Measurements from ENCODE around the gene LTBP1. TPM values are rescaled to one million over a fixed set of nuclear protein-coding genes. Genes with fewer than 3 reads are reported as not detected.

Gene LTBP1
- total RNA-seq, 1 experiment from 2014 or later = 1.2 TPM

DNA sequence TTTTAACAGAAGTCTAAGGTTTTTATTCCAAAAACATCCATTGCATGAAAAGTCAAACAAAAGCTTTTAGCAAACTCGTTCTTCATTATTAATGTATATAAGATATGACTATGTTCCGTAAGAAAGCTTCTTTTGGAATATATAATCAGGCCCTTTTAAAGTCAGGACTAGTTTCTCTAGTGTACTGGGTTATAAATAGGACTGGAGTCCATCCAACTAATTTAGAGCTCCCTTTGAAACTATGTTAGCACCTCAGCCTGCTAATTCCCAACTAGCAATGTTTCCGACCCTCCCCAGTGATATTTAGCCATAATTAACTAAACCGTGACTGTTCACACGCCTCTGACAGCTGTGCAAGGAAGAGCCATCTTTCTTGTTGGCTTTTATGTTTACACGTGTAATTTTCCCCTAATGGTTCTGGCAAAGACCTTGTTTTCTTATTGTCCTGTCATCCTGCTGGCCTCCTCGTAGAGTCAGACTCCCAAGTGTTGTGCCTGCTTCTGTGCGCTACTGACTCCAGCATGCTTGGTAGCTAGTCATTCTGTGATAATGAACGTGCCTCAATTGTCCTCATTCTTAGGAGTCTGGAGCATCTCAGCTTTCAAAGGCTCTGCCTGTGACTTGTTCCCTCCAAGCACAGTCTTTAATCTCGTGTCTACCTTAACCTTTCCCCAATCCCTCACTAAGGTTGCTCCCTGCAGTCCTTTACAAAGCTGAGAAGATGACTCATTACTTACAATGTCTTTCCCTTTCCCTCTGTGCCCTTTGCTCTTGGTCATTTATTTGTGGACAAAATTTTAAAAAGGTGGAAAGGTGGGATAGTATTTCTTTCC is 357.5 kb downstream of the LTBP1 start:
- peak; percentile 9 for DNase-seq (ENCODE audit: low spot score)

DNA sequence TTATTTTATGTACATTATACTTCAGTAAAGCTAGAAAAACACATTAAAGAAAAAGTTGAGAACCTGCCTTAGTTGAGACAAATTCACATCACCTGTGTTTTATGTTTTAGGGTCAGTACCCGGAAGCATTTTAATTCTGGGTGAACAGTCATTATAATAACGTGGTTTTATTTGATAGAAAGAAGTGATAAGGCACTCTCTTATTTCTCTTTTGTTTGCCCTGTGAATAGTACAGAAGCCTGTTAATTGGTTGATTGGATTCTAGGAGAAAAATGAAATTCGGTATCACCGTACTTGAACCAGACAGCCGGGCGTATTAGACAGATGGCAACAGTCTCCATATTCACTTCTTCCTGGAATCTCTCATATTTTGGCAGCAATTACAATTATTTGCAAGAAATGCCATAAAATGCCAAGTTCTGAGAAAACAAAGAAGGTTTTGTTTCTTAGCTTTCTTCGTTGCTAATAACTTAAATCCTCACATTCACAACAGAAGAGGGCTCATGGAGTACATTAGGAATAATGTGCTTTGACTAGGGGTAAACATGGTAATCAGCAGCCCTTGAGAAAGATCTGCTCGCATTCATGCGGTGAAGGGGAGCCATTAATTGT is 361.0 kb downstream of the LTBP1 start:
- no peak for DNase-seq (ENCODE audit: low spot score)

DNA sequence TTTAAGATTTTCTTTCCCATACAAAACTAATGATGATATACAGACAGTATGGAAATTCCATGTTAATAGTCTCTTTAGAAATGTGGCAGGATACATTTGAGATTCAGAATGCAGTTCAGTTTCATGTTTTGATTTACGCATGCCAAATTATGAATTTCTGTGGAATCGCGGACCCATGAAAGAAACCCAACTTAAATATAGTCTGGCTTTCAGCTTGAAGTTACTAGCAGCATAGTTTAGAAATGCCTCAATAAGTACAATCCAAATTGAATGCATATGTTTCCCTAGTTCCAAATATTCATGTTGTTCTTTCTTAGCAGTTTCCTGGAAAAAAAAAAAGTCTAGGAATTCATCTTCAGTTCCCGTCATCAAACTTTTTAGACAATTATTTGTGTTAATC is 365.6 kb downstream of the LTBP1 start:
- DNase-seq (ENCODE audit: low spot score) = no peak

DNA sequence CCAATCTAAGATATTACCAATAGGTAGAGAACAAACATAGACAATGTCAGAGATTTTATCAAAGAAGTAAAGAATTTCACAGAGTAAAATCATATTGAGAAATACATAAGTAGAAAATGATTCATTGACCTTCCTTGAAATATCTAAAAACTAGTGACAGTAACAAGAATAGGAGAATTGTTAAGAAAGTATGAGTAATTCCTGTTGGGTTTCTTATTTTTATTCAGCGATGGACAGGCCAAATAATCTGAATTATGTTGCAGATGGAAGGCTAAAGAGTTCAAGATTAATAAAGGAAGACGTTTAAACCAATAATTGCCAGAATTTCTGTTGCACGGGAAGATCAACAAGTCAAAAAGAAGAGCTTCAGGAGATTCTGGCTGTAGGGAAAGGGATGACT is 366.3 kb downstream of the LTBP1 start:
- no peak for DNase-seq (ENCODE audit: low spot score)

DNA sequence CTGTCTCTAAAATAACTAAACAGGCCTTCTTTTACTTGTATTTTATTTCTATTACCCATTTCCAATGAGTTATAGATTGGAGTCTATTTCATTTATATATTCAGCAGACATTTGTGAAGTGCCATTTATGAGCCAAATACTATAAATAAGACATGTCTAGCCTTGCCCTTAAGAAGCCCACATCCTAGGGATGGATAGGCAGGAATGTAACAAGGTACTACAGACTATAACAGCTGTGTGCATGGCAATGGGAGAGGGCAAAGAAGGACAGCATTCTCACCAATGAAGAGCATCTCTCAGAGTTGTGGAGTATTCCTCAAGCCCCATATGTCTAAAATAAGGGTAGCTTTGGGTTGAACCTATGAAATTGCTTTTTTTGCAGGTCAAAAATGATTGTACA is 367.8 kb downstream of the LTBP1 start:
- DNase-seq (ENCODE audit: low spot score) = no peak

DNA sequence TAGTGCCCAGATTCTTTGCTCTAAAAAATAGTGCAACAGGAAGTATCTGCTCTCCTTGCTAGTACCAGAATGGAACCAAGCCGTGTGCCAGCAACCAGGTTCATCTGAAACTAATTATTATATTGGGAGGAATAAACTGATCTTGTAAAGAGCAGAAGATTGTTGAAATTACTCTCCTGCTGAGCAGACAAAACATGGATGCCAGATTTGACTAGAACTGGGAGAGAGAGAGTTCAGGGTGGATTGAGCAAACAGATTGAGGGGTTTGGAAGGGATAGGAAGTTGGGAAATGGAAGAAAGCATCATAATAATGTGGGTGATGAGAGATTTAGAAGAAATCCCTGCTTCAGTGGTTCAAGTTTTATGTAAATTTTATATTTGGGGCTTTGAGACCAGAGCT is 369.6 kb downstream of the LTBP1 start:
- DNase-seq (ENCODE audit: low spot score) = no peak

DNA sequence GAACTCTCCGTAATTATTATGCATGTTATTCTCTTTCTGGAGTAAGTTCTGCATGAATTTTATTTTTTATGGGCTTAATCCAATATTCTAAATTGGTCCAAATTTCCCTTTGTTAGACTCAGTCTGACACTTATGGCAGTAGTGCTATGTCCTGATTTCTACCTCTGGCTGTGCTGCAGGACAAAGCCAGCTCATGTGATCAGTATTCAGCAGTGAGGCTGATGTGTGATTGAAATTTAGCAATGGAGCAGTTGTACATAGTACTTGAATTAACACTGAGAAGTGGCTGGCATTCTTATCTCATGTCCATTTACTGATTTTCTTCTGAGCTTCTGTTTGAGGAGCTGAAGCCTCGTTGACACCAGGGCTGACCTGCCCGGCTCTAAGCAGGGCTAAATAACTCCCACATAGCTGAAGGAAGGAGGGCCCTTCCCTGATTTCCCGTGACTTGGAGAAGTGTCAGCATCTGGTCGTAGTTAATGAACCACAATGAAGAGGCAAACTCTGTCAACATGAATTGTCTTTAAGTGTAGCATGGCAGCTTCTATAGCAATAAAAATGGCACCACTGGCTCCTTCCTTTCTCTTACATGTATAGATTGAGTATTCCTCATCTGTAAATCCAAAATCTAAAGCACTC is 370.7 kb downstream of the LTBP1 start:
- no peak for DNase-seq (ENCODE audit: low spot score)

DNA sequence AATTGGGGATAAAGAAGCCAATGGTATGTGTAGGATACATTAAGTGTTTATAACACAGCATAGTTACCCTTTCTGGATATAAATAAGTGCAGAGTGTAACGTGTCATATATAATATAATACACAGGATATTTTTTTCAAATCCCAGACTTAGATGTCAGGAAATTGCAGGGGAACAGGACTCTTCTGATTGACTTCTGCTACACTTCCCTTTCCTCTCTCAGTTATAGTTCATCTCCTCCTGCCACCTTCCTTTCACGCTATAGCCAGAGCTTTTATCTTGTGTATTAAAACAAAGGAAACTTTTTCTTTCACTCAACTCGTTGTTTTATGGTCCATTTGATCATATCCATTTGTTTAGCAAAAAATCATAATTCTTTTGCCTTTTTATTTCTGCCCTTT is 371.7 kb downstream of the LTBP1 start:
- DNase-seq (ENCODE audit: low spot score) = no peak

DNA sequence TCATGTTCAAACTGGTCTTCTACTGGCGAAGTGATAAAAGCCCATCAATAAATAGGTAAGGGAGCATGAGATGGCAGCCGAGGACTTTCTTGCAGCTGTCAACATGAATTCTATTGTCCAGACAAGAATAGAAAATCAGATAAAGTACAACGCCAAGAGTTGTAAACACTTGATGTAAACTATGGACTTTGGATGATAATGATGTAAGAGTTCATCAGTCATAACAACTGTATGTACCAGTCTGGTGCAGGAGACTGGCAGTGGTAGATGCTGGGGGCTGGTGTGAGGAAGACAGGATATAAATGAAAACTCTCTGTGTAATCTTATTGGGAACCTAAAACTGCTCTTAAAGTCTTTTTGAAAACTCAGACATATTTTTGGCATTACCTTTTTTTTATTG is 373.8 kb downstream of the LTBP1 start:
- DNase-seq (ENCODE audit: low spot score) = no peak

DNA sequence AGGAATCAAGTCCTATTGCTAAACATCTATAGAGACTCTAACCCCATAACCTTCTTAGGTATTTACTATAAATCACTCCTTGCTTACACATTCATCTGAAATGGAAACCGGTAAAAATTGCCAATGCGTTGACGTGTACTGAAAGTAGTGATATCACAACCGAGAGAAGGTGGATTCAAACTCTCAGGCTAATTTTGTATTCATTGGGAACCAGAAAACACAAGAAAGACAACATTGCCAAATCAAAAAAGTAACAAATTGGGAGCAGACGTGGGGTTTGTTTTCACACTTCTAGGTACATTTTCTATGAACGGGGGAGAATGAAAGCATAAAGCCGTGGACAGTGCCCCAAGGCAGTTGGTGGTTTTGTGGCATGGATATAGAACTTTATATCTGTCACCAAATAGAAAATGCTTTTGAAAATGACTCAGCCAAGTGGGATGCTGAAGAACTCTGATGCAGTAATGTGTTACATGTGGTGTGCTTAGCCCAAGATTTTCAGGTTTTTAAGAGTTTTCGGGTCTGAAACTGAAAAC is 374.6 kb downstream of the LTBP1 start:
- no peak for DNase-seq (ENCODE audit: low spot score)

DNA sequence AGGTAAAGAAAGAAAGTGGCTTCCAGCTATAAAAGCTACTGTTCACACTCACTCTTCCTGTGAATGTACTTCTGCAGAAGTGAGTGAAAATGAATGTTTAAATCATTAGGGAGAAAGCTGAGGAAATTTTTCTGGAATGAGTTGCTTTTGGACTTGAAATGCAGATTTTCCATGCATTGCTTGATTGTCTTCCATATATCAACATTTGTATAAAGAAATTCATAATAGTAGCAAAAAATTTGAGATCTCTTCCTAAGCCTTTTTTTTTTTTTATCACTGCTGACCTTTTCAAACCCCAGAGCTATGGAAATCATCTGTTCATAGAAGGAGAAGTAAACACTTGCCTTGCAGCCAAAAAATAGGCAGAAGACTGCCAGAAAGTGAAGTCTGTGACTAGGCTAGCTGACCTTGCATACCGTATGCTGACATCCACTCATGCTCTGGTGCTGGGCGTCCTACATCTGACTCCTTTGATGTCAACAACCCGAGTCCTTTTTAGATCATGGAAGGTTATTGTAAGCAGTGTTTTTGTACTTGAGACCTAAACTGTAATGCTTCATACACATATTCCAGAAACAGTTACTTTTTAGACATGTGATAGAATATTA is 375.2 kb downstream of the LTBP1 start:
- no peak for DNase-seq (ENCODE audit: low spot score)

DNA sequence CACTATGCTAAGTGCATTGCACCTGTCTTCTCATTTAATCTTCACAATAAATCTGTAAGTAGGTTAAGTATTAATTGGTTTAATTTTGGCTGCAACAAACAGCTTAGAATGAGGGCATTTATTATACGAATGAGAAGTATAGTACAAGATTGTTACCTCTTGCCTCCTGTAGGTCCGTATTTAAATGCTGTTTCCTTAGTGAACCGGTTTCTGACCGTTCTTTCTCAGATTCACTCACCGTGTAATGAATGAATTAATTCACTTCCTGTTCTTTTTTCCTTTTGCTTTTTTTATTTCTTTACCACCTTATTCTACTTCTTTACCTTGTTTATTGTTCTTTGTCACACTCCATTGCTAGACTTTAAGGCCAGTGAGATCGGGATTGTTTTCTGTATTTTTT is 375.9 kb downstream of the LTBP1 start:
- DNase-seq (ENCODE audit: low spot score) = no peak

DNA sequence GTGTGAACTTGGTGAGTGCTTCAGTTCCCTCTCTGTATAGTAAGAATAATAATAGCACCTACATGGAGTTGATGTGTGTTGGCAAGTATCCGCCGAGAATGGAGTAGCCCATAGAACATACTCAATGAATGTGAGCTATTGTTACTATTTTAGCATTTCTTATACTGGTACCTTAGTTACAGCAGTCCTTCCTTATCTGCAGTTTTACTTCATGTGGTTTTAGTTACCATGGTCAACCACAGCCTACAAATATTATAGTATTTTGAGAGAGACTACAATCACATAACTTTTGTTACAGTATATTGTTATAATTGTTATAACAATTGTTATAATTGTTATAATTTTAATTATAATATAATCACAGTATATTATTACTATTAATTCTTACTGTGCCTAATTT is 377.2 kb downstream of the LTBP1 start:
- no peak for DNase-seq (ENCODE audit: low spot score)

DNA sequence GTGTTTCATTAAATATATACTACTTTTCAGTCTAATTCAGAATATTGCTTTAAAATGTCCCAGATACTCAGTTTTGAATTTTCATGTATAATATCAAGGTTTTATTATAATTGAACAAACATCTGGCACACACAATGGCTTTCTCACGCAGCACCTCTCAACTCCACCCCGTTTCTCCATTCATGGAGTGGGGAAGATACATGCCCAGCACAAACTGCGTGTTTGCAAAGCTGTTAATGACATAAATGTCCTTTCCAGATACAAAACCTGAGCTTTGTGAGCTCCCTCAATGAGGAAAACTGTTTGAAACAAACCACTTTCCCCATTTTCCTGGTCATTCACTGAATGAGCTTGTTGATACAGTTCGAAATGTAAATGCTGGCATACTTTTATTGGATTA is 379.3 kb downstream of the LTBP1 start:
- DNase-seq (ENCODE audit: low spot score) = no peak

DNA sequence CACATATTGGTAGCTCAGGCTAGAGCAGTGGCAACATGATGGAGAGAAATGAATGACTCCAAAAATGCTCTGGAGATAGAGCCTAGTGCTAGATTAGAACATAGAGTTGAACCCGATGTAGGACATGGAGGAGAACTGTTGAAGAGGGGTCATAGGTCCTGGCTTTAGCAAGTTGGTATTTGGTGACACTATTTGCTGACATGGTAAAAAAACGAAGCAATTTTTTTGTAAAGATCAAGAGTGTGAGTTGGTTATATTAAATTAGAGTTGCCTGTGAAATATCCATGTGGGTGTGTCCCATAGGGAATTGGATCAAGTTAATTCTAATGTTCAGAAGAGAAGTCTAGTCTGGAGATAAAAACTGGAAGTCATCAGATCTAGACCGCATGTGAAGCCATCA is 386.7 kb downstream of the LTBP1 start:
- DNase-seq (ENCODE audit: low spot score) = no peak

DNA sequence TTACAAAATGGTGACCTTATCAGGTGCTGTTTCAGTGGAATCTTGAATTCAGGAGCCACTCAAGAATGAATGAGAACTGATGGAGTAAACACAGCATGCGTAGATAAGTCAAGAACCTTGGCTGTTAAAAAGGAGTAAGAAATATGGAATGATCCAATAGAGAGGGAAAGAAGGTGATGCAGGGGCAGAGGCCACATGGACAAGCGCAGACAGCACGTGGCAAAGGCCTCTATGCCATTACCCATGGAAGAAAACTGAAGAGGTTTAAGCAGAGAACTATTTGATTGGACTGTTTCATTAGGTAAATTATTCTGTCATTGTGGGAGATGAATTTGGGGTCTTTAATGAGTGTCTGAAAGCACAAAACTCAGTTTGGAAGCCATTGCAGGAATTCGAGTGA is 387.3 kb downstream of the LTBP1 start:
- DNase-seq (ENCODE audit: low spot score) = no peak

DNA sequence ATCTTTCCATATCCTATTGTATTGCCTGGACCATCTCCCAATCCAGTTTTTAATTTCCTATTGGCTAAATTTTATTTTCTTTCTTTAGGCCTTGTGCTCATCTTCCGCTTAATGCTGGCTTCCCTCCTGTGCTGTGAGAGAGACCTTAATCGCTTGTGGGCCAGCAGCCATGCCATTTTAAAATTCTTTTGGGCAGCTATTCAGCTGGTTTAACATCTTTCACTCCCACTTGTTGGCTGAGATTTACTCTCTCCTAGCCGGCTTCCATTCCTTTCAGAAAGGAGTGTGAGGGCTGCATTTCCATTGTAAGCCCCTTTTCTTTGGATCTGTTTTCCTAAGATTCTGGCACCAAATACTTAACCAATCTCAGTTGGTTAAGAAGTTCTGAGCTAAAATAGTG is 388.8 kb downstream of the LTBP1 start:
- DNase-seq (ENCODE audit: low spot score) = no peak

DNA sequence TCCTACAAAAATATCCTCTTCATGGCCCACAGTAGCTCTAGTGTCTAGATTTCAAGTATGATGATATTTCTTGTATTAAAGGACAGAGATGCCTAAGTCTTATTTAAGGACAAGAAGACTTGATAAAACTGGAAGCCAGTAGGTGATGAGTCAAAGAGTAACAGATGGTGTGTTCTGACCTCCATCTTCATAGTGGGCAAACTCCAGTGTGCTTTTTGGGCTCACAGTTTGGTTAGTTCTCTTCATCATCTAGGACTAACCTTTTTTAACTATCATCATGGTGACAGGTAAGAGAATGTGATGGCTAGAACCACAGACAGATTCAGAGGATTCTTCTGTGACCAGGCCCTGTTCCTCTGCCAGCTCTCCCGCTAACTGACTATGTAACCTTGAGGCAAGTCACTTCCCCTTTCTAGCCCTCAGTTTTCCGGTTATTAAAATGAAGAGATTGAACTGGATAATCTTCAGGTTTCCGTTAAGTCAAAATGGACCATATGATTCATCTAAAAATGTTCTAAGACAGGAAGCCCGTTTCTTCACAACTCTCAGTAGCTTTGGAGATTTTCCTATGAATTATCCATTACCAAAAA is 389.4 kb downstream of the LTBP1 start:
- DNase-seq (ENCODE audit: low spot score) = no peak

DNA sequence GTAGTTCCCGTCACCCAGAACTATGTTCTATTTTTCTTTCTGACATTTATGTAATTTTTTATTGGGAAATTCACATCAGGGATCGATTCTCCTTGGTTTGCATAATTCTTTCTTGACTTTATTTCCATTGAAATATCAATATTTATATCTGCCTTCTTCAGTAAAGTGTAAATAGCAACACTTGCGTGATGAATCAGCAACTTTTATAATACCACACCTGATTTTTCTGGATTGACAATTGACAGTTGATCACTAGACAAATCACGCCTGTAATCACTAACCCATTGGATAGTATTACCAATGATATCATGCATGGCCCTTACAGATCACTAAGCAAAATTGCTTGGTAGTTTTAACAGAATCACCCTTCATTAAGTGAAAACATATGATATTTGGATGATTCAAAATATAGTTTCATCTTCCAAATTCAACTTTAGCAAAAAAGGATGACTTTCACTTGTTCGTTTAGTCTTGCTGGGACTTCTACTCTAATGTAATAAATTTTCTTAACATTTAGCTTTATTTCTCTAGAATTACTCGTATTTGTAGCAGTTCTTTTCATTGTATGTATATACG is 390.7 kb downstream of the LTBP1 start:
- no peak for DNase-seq (ENCODE audit: low spot score)

DNA sequence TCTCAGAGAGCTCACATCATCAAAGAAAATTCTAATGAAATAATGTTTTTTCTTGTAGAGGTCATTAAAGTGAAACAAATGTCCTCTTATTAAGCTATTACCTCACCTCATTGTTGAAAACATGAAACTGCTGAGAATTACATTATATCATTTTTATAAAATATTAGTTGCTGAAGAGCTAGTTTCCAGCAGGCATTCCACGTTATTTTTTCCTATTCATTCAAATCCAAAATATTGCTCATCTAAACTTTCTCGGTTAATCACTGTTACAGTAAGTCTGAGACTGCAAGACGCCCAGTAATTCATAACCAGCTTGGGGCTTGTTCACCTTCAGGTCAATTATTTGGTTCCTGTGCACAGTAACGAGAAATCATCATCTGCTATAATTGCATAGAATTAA is 391.2 kb downstream of the LTBP1 start:
- no peak for DNase-seq (ENCODE audit: low spot score)

DNA sequence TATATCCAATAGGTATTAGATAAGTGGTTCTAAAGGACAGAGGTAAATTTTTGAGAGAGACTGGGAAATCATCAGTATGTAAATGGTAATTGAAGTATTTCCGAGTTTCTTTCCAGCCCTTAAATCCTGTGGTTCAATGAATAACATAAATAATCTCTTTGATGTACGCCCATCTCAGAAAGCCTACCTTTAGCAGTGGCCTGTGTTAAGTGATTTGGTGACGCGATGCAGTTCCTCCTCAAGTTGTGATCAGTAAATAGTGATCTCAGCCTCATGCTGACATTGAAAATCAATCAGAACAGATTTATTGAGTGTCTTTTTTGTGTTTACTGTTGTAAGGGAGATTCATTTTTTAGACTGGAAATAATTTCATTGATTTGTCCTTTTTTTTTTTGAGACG is 392.5 kb downstream of the LTBP1 start:
- no peak for DNase-seq (ENCODE audit: low spot score)

DNA sequence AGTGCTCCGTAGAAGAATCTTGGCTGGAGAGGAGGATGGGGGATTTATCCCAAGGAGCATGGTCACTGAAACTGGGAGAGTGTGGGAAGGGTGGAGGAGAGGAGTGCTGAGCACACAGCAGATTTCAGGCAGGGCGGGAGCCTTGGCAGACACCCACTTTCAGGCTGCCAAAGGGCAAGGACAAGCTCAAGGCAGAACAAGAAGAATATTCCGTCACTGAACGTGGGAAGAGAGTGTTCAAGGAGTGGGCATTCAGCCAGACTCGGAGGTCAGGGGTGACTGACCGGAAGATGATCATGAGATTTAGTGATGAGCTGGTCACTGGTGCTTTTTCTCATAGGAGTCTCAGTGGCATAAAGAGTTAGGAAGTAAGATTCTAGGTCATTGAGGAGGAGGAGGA is 393.5 kb downstream of the LTBP1 start:
- no peak for DNase-seq (ENCODE audit: low spot score)
